Measurements from ENCODE around the gene GNAS-AS1. TPM values are rescaled to one million over a fixed set of nuclear protein-coding genes. Genes with fewer than 3 reads are reported as not detected.

Gene GNAS-AS1
- total and polyA plus RNA-seq, 2 experiments from 2014 or later: 0.98 TPM; not detected in 1

DNA sequence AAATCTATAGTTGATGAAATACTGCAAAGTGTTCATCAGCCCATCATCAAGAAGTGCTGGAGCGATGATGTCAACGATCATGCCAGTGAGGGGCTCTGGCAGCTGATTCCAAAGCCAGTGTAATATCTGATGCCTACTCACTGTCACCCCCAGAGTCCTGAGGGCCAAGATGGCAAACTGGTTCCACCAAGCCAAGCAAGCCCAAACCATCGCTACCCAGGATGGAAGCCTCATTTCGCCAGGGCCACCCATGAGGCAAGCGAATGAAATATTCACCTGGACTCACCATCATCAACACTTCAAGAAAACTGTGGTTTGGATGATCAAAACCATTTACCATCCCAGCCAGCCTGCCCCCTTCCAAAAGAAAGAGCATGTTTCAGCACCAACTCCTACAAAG lies 76.5 kb downstream of the GNAS-AS1 start:
- Histone ChIP-seq H3K36me3 (replicated peaks; ENCODE audit: insufficient read depth, low read depth) (no peaks in the 10 kb centered on the region), H3K27me3 (no peaks in the 10 kb centered on the region), H4K20me1 (ENCODE audit: insufficient read depth, poor library complexity, severe bottlenecking) (no peaks in the 10 kb centered on the region), H3K4me1 (ENCODE audit: insufficient read depth) (no peaks in the 10 kb centered on the region), H3K4me2 (no peak overlapping the region), H3K79me2 (no peaks in the 10 kb centered on the region), H2AFZ (no peak overlapping the region), H3K4me3 (no peak overlapping the region), H3K9me3 (ENCODE audit: low read depth) (no peaks in the 10 kb centered on the region), H3K9me2 (replicated peaks; ENCODE audit: insufficient read depth) (no peaks in the 10 kb centered on the region), H3K27ac (no peak overlapping the region)
- TF ChIP-seq EZH2phosphoT487 (IDR thresholded peaks at IDR 0.05; ENCODE audit: low read depth, severe bottlenecking, unreplicated experiment) (no peak), EZH2 (IDR thresholded peaks at IDR 0.05; ENCODE audit: borderline replicate concordance) (no peak)
- TF ChIP-seq, protein P1, sequence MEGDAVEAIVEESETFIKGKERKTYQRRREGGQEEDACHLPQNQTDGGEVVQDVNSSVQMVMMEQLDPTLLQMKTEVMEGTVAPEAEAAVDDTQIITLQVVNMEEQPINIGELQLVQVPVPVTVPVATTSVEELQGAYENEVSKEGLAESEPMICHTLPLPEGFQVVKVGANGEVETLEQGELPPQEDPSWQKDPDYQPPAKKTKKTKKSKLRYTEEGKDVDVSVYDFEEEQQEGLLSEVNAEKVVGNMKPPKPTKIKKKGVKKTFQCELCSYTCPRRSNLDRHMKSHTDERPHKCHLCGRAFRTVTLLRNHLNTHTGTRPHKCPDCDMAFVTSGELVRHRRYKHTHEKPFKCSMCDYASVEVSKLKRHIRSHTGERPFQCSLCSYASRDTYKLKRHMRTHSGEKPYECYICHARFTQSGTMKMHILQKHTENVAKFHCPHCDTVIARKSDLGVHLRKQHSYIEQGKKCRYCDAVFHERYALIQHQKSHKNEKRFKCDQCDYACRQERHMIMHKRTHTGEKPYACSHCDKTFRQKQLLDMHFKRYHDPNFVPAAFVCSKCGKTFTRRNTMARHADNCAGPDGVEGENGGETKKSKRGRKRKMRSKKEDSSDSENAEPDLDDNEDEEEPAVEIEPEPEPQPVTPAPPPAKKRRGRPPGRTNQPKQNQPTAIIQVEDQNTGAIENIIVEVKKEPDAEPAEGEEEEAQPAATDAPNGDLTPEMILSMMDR (IDR thresholded peaks at IDR 0.05; ENCODE audit: poor library complexity): no peak
- WGBS (ENCODE audit: low lambda C conversion rate, missing lambda C conversion rate): 98% methylated on average over 5 of the region's 5 CpGs
- DNase-seq (ENCODE audit: low spot score): no peak

DNA sequence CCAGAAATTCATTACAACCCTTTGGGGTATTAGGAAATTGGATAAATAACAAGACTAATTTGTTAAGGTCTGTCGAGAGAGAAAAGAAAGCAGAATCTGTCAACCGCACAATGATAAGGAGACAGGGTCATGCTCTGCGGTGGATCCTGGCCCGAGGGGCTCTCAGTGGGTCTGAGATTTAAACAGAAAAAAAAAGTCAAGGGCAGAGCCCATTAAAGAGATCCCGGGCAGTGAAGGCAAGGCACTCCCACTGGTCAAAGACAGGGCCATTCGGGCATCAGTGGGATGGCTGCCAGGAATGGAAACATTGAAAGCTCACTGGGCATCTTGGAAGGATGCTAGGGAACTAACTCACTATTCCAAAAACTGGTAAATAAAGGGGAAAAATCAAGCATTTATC lies 77.9 kb downstream of the GNAS-AS1 start:
- Histone ChIP-seq H4K20me1 (ENCODE audit: insufficient read depth, poor library complexity, severe bottlenecking) (no peaks in the 10 kb centered on the region), H2AFZ (no peak overlapping the region), H3K27ac (no peak overlapping the region), H3K36me3 (replicated peaks; ENCODE audit: insufficient read depth, low read depth) (no peaks in the 10 kb centered on the region), H3K9me3 (ENCODE audit: low read depth) (no peaks in the 10 kb centered on the region), H3K4me1 (ENCODE audit: insufficient read depth) (no peaks in the 10 kb centered on the region), H3K4me3 (no peak overlapping the region), H3K4me2 (no peak overlapping the region), H3K79me2 (no peaks in the 10 kb centered on the region), H3K27me3 (no peaks in the 10 kb centered on the region), H3K9me2 (replicated peaks; ENCODE audit: insufficient read depth) (no peaks in the 10 kb centered on the region)
- TF ChIP-seq EZH2 (IDR thresholded peaks at IDR 0.05; ENCODE audit: borderline replicate concordance) (no peak), EZH2phosphoT487 (IDR thresholded peaks at IDR 0.05; ENCODE audit: low read depth, severe bottlenecking, unreplicated experiment) (no peak)
- TF ChIP-seq, protein P1 (IDR thresholded peaks at IDR 0.05; ENCODE audit: poor library complexity): no peak
- WGBS (ENCODE audit: low lambda C conversion rate, missing lambda C conversion rate): 61% methylated on average over 6 of the region's 6 CpGs
- no peak for DNase-seq (ENCODE audit: low spot score)

MicroRNAs encoded within 50 kb of the gene (microRNA counts, 767-probe panel; counts per million panel counts)
- microRNA hsa-miR-296-3p (not detected), microRNA hsa-miR-296-5p (5,869 counts per million, percentile 23 among the panel's probes with 10 or more counts), microRNA hsa-miR-298 (not detected)

Small RNA genes within 50 kb of the gene (microRNA-seq; reads per million reads assigned to microRNA genes)
- not detected for gene MIR298

Small RNA genes within 50 kb of the gene (small RNA-seq; reads per million reads assigned to genes)
- gene MIR298 (not detected), gene RF02127 (not detected), gene RF02128 (not detected), gene RF02130 (not detected), gene RF02131 (not detected)

Other genes starting within 250 kb of the GNAS-AS1 start
- 23.2 and 28.5 TPM in 2 replicates for gene STX16, start 199.6 kb downstream of the GNAS-AS1 start, total RNA-seq
- 39.9 and 41.8 TPM in 2 replicates for gene STX16, start 199.6 kb downstream of the GNAS-AS1 start, polyA plus RNA-seq
- gene NPEPL1, start 158.1 kb downstream of the GNAS-AS1 start, total RNA-seq: 15.2 and 15.4 TPM in 2 replicates
- gene NPEPL1, start 158.1 kb downstream of the GNAS-AS1 start, polyA plus RNA-seq: 42.3 and 46.0 TPM in 2 replicates
- 841 and 897 TPM in 2 replicates for gene GNAS, start 1.8 kb upstream of the GNAS-AS1 start, total RNA-seq
- gene GNAS, start 1.8 kb upstream of the GNAS-AS1 start, polyA plus RNA-seq: 1,649 and 1,702 TPM in 2 replicates
- 41.7 and 48.3 TPM in 2 replicates for gene NELFCD, start 130.4 kb upstream of the GNAS-AS1 start, total RNA-seq
- 64.0 and 77.7 TPM in 2 replicates for gene NELFCD, start 130.4 kb upstream of the GNAS-AS1 start, polyA plus RNA-seq
- gene CTSZ, start 156.4 kb upstream of the GNAS-AS1 start, total RNA-seq: 123 and 161 TPM in 2 replicates
- gene CTSZ, start 156.4 kb upstream of the GNAS-AS1 start, polyA plus RNA-seq: 5.0 and 7.1 TPM in 2 replicates
- 0.04 and 0.10 TPM in 2 replicates for gene TUBB1, start 168.5 kb upstream of the GNAS-AS1 start, total RNA-seq
- 0.05 TPM in 1 of 2 replicates, not detected in the other for gene TUBB1, start 168.5 kb upstream of the GNAS-AS1 start, polyA plus RNA-seq
- 32.2 and 32.9 TPM in 2 replicates for gene ATP5F1E, start 181.4 kb upstream of the GNAS-AS1 start, total RNA-seq
- 217 and 227 TPM in 2 replicates for gene ATP5F1E, start 181.4 kb upstream of the GNAS-AS1 start, polyA plus RNA-seq
- 70.3 and 75.7 TPM in 2 replicates for gene PRELID3B, start 191.9 kb upstream of the GNAS-AS1 start, total RNA-seq
- gene PRELID3B, start 191.9 kb upstream of the GNAS-AS1 start, polyA plus RNA-seq: 33.0 and 38.2 TPM in 2 replicates